Ovary (tissue), 9 donors: ENCODE measurements around the gene CWC27. TPM values are rescaled to one million over a fixed set of nuclear protein-coding genes. Genes with fewer than 3 reads are reported as not detected.

Experiments used
- DNase-seq, 5 donors: peaks; one replicate each; pipeline ENCODE4 v3.0.0-alpha.2; 2019 to 2020
- H3K27ac ChIP-seq, 2 donors: fragments of 200-600 bp; one replicate each; pipeline versions ENCODE4 v1.5.1 to v1.8.0; 2019 to 2022
- H3K27me3 ChIP-seq: fragments of 200-600 bp; one replicate; pipeline ENCODE4 v1.8.0; 2022
- H3K36me3 ChIP-seq: fragments of 200-600 bp; sonication (generic); one replicate; pipeline ENCODE4 v1.5.1; 2019
- H3K4me1 ChIP-seq: one replicate; pipeline ENCODE4 v1.8.1; 2013; ENCODE audit warnings: mild to moderate bottlenecking, moderate library complexity; ENCODE audit not compliant: insufficient read depth
- H3K4me3 ChIP-seq: fragments of 200-600 bp; sonication (generic); one replicate; pipeline ENCODE4 v1.5.1; 2017
- H3K9me3 ChIP-seq, 2 donors: fragments of 200-600 bp in 1 of 2; sonication (generic) in 1 of 2; one replicate each; pipeline versions ENCODE4 v1.5.1 to v1.8.1; 2013 to 2019; ENCODE audit warnings: mild to moderate bottlenecking in 1 of 2, moderate library complexity in 1 of 2
- EP300 ChIP-seq: sonication (generic); formaldehyde crosslinking; IDR thresholded peaks from one replicate; pipeline ENCODE4 v1.6.1; 2017; ENCODE audit warnings: antibody characterized with exemption
- POLR2A ChIP-seq: fragments of 450-650 bp; IDR thresholded peaks from one replicate; pipeline ENCODE4 v1.6.1; 2017; ENCODE audit warnings: antibody characterized with exemption, mild to moderate bottlenecking, moderate library complexity
- WGBS, 3 donors: extraction: QIAGEN DNeasy Blood & Tissue Kit in 1 of 3; methylation state at CpG; one replicate each; pipeline versions ENCODE4 v1.1.5 to v1.1.7; 2013 to 2017; 5-methylcytosine and 5-hydroxymethylcytosine counted together
- intact Hi-C, 4 donors: fragments of 100-400 bp; cut with DNase I; formaldehyde crosslinking; loops; one replicate each; pipeline versions ENCODE4 v1.11.0 to v1.15.1; 2022 to 2023
- polyA plus RNA-seq, 2 donors: library from polyadenylated mRNA; stranded (reverse); fragments of 200-250 nt in 1 of 2; fragments of 350-450 nt in 1 of 2; fragmentation: Illumina TruSeq in 1 of 2; extraction: RNeasy Lipid Tissue Mini Kit (QIAGEN cat#74804) in 1 of 2; gene quantifications; one replicate each; pipeline ENCODE4 v1.2.3, GENCODE V29; 2013 to 2014
- total RNA-seq, 7 donors: library from RNA; depleted of rRNA in 2 of 7; stranded (reverse); fragments of >200 nt in 2 of 7; fragmentation: NEBNext Ultra II Directional in 3 of 7; extraction: Animal tissue kit (Norgen Biotek cat#: 25700) in 3 of 7; gene quantifications; one replicate each; pipeline versions ENCODE4 v1.1.0 to v1.2.4, GENCODE V29; 2016 to 2023
- TF ChIP-seq, protein P1 (sequence below), 3 donors: fragments of 450-650 bp in 2 of 3; fragments of 200-600 bp in 1 of 3; IDR thresholded peaks; one replicate each; pipeline versions ENCODE4 v1.5.1 to v1.8.0; 2016 to 2022; ENCODE audit warnings: antibody characterized with exemption in 3 of 3, mild to moderate bottlenecking in 1 of 3
- donor health status: DM: no; HTN: no; CAD: no; lungs with moderate emphysema.
- donor health status: DM: no; HTN: no; CAD: no.
- donor health status: Bipolar disorder and iron deficiency.
- donor health status: DM: yes; HTN: yes; CAD: no.
- donor health status: DM: no; HTN: no; CAD: no.
- donor health status: DM: yes; HTN: yes; CAD: no.

CWC27 gene
- total and polyA plus RNA-seq, 9 donors = 10.0 to 23.1 (median 18.9) TPM

DNA sequence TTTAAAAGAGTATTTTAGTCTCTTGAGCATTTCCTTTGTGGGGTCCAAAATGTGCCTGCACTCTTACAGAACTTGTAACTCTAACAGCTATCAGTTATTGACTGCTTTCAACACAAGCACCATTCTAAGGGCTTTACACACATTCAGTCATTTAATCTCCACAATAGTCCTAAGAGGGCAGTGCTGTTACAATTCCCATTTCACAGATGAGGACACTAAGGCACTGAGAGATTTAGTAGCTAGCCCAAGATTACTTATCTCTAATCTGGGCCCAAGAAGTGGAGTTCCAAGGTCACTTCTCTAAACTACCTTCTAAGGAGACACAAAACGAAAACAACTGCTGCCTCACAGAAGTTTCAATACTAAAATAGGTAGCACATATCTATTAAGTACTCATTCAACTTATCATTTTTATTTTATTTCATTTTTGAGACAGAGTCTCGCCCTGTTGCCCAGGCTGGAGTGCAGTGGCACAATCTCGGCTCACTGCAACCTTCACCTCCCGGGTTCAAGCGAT lies 275.2 kb downstream of the CWC27 start:
- Histone ChIP-seq H3K36me3 (no peaks in the 10 kb centered on the region), H3K27ac (no peak overlapping the region), H3K4me1 (no peaks in the 10 kb centered on the region), H3K27me3 (no peaks in the 10 kb centered on the region), H3K4me3 (no peak overlapping the region), H3K9me3 (no peaks in the 10 kb centered on the region)
- intact Hi-C loops = no loop called here
- TF ChIP-seq POLR2A = no peak
- TF ChIP-seq, protein P1, sequence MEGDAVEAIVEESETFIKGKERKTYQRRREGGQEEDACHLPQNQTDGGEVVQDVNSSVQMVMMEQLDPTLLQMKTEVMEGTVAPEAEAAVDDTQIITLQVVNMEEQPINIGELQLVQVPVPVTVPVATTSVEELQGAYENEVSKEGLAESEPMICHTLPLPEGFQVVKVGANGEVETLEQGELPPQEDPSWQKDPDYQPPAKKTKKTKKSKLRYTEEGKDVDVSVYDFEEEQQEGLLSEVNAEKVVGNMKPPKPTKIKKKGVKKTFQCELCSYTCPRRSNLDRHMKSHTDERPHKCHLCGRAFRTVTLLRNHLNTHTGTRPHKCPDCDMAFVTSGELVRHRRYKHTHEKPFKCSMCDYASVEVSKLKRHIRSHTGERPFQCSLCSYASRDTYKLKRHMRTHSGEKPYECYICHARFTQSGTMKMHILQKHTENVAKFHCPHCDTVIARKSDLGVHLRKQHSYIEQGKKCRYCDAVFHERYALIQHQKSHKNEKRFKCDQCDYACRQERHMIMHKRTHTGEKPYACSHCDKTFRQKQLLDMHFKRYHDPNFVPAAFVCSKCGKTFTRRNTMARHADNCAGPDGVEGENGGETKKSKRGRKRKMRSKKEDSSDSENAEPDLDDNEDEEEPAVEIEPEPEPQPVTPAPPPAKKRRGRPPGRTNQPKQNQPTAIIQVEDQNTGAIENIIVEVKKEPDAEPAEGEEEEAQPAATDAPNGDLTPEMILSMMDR (IDR thresholded peaks at IDR 0.05) = no peak
- TF ChIP-seq EP300 = no peak
- DNase-seq = no peak
- WGBS, 3 donors = 85 to 90% (median 87%) methylated on average over 5 of the region's 5 CpGs

DNA sequence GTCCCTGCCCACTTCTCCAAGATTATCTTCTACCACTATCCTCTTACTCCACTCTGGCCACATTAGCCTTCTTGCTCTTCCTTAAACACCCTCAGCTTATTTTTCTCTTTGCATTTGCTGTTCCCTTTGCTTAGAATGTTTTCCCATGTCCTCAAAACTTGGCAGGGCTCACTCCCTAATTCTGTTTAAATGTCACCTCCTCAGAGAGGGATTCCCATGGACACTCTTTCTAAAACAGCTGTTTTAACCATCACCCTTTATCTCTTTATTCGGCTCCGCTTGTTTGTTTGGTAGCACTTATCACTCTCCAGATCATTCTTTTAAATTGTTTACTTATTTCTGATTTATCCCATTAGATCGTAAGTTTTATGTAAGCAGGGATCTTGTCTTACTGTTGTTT lies 278.5 kb downstream of the CWC27 start:
- Histone ChIP-seq H3K4me3 (no peak overlapping the region), H3K27me3 (no peaks in the 10 kb centered on the region), H3K4me1 (no peaks in the 10 kb centered on the region), H3K27ac (no peak overlapping the region), H3K9me3 (no peaks in the 10 kb centered on the region), H3K36me3 (no peaks in the 10 kb centered on the region)
- TF ChIP-seq EP300 (no peak), POLR2A (no peak)
- TF ChIP-seq, protein P1 (IDR thresholded peaks at IDR 0.05) = no peak
- DNase-seq = no peak
- intact Hi-C loops = no loop called here
- WGBS, 3 donors = 64 to 78% (median 75%) methylated on average over 3 of the region's 3 CpGs

DNA sequence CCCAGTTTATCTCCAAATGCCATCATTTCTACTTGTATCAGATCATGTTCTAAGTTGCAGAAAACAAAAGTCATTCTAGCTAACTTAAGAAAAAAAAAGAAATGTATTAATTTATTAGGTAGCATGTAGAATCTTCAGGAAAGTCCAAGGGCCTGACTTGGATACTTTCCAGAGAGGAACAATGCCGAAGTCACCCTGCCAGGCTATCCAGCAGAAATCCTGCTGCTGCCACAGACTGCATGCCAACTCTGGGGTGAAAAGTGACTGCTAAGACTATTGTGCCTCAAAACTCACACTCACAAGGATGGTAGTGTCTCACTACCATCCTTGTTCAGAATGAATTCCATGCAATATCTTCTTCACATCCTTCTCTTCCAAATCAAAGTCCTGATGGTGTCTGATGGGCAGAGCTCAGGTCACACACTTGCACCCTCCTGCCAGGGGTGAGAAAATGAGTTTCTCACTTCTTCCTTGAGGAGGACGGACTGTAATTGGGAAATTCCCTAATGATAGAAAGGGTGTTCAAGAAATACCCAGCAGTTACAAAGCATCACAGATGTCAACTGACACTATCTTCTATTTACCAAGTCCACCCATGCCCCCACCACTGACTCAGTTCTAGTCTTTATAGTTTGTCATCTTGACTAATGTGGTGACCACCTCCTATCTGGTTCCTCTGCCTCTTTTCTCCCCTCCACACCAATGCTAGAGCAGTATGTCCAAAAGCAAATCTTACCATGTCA lies 279.4 kb downstream of the CWC27 start:
- H3K27me3 ChIP-seq = no peaks in the 10 kb centered on the region
- TF ChIP-seq EP300 (no peak), POLR2A (no peak)
- TF ChIP-seq, protein P1 (IDR thresholded peaks at IDR 0.05) = no peak
- no peaks in the 10 kb centered on the region for H3K36me3 ChIP-seq
- WGBS, 3 donors = 67 to 76% (median 73%) methylated on average over 2 of the region's 2 CpGs
- H3K27ac ChIP-seq = no peak overlapping the region
- H3K9me3 ChIP-seq = no peaks in the 10 kb centered on the region
- no peaks in the 10 kb centered on the region for H3K4me1 ChIP-seq
- H3K4me3 ChIP-seq = no peak overlapping the region
- intact Hi-C loops = no loop called here
- no peak for DNase-seq

DNA sequence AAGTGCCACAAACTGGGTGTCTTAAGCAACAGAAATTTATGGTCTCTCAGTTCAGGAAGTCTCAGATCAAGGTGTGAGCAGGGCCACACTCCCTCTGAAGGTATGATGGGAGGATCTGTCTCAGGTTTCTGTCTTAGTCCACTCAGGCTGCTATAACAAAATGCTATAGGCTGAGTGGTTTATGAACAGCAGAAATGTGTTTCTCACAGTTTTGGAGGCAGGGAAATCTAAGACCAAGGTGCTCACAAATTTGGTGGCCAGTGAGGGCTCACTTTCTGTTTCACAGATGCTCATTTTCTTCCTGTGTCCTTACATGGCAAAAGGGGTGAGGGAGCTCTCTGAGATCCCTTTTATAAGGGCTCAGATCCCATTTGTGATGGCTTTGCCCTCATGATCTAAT lies 281.4 kb downstream of the CWC27 start:
- Histone ChIP-seq H3K9me3 (no peaks in the 10 kb centered on the region), H3K27ac (no peak overlapping the region), H3K36me3 (no peaks in the 10 kb centered on the region), H3K27me3 (no peaks in the 10 kb centered on the region), H3K4me3 (no peak overlapping the region), H3K4me1 (no peaks in the 10 kb centered on the region)
- DNase-seq = no peak
- TF ChIP-seq, protein P1 (IDR thresholded peaks at IDR 0.05) = no peak
- TF ChIP-seq EP300 (no peak), POLR2A (no peak)
- intact Hi-C loops = no loop called here
